Stimulated activated CD8-positive, alpha-beta memory T cell treated with anti-CD3 and anti-CD28 coated beads, Interleukin-4, amount 100 ng/mL, for 4 hours (primary cell): ENCODE results near the gene C14orf180.

Experiments used
- DNase-seq, 2 donors: peaks; one replicate each; pipeline ENCODE4 v3.0.0-alpha.2; 2020; ENCODE audit warnings: low read depth in 2 of 2, low spot score in 1 of 2

The C14orf180 gene

GRCh38 chr14:104549536-104550339, 29.8 kb upstream of the C14orf180 start:
- no peak for DNase-seq

GRCh38 chr14:104550340-104550860, 29.2 kb upstream of the C14orf180 start:
- no peak for DNase-seq

GRCh38 chr14:104550861-104551728, 28.5 kb upstream of the C14orf180 start:
- DNase-seq, result no peak

- DNase-seq, result no peak
These were observed 27.5 kb upstream of the C14orf180 start for GRCh38 chr14:104551851-104552737.

GRCh38 chr14:104552738-104553125, 26.8 kb upstream of the C14orf180 start:
- DNase-seq, result no peak

- DNase-seq, result no peak
These were observed 26.1 kb upstream of the C14orf180 start for GRCh38 chr14:104553166-104554087.

- no peak for DNase-seq
These were observed 25.4 kb upstream of the C14orf180 start for GRCh38 chr14:104554088-104554607.

- DNase-seq, result no peak
These were observed 24.7 kb upstream of the C14orf180 start for GRCh38 chr14:104554608-104555429.

- DNase-seq, result no peak
These were observed 23.9 kb upstream of the C14orf180 start for GRCh38 chr14:104555430-104556255.

- DNase-seq, result no peak
These were observed 23.1 kb upstream of the C14orf180 start for GRCh38 chr14:104556256-104557021.

- DNase-seq, result no peak
These were observed 22.5 kb upstream of the C14orf180 start for GRCh38 chr14:104557086-104557485.

- no peak for DNase-seq
These were observed 21.8 kb upstream of the C14orf180 start for GRCh38 chr14:104557766-104558165.

GRCh38 chr14:104558231-104559027, 21.1 kb upstream of the C14orf180 start:
- DNase-seq, result no peak

- DNase-seq, result no peak
These were observed 20.3 kb upstream of the C14orf180 start for GRCh38 chr14:104559028-104559803.

GRCh38 chr14:104559804-104560585, 19.6 kb upstream of the C14orf180 start:
- no peak for DNase-seq
